ENCODE results near the gene MAP3K9. TPM values are rescaled to one million over a fixed set of nuclear protein-coding genes. Genes with fewer than 3 reads are reported as not detected.

The MAP3K9 gene
- polyA plus RNA-seq, 1 donor from 2014 or later = 10.4 TPM

DNA sequence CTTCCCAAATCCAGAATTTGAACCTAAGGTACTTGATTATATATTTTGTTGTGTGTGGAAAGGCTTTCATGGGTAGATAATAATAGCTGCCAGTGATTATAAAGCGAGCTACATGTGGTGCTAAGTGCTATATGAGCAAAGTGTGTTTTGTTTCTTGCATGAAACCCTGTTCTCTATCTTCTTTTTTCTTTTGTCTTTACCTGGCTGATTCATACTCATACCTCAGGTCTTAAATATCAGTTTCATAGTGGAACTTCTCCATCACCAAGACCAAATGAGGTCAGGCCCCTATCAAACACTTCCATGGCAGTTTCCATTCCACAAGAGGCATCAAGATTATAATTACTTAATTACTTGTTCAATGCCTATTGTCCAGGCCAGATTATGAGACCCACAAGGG lies 6.9 kb downstream of the MAP3K9 start:
- no peaks in the 10 kb centered on the region for H4K20me1 ChIP-seq (ENCODE audit: insufficient read depth)
- no peaks in the 10 kb centered on the region for H3F3A ChIP-seq (ENCODE audit: insufficient read depth, low read length, poor library complexity, severe bottlenecking)
- no peak overlapping the region for H2AFZ ChIP-seq (ENCODE audit: low read depth, low read length)
- peaks cover 60% of the 10 kb centered on the region for H3K79me2 ChIP-seq (replicated peaks; ENCODE audit: insufficient read depth, low read length)
- no peak overlapping the region for H3K4me2 ChIP-seq (ENCODE audit: low read length)
- no peak overlapping the region for H3K27ac ChIP-seq (ENCODE audit: low read length)
- no peaks in the 10 kb centered on the region for H3K27me3 ChIP-seq (ENCODE audit: insufficient read depth, low read depth, low read length)
- H3K36me3 ChIP-seq (ENCODE audit: insufficient read depth, low read length) = no peaks in the 10 kb centered on the region
- H3K4me3 ChIP-seq (ENCODE audit: low read length) = no peak overlapping the region
- H3K9me2 ChIP-seq (ENCODE audit: insufficient read depth, low read length) = no peaks in the 10 kb centered on the region
- no peak overlapping the region for H3K9ac ChIP-seq (ENCODE audit: low read length)
- TF ChIP-seq, protein P1, sequence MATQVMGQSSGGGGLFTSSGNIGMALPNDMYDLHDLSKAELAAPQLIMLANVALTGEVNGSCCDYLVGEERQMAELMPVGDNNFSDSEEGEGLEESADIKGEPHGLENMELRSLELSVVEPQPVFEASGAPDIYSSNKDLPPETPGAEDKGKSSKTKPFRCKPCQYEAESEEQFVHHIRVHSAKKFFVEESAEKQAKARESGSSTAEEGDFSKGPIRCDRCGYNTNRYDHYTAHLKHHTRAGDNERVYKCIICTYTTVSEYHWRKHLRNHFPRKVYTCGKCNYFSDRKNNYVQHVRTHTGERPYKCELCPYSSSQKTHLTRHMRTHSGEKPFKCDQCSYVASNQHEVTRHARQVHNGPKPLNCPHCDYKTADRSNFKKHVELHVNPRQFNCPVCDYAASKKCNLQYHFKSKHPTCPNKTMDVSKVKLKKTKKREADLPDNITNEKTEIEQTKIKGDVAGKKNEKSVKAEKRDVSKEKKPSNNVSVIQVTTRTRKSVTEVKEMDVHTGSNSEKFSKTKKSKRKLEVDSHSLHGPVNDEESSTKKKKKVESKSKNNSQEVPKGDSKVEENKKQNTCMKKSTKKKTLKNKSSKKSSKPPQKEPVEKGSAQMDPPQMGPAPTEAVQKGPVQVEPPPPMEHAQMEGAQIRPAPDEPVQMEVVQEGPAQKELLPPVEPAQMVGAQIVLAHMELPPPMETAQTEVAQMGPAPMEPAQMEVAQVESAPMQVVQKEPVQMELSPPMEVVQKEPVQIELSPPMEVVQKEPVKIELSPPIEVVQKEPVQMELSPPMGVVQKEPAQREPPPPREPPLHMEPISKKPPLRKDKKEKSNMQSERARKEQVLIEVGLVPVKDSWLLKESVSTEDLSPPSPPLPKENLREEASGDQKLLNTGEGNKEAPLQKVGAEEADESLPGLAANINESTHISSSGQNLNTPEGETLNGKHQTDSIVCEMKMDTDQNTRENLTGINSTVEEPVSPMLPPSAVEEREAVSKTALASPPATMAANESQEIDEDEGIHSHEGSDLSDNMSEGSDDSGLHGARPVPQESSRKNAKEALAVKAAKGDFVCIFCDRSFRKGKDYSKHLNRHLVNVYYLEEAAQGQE (IDR thresholded peaks at IDR 0.05; ENCODE audit: borderline replicate concordance) = no peak
- TF ChIP-seq MXI1 (conservative IDR thresholded peaks at IDR 0.05; ENCODE audit: poor library complexity, severe bottlenecking) = no peak
- TF ChIP-seq, protein P2, sequence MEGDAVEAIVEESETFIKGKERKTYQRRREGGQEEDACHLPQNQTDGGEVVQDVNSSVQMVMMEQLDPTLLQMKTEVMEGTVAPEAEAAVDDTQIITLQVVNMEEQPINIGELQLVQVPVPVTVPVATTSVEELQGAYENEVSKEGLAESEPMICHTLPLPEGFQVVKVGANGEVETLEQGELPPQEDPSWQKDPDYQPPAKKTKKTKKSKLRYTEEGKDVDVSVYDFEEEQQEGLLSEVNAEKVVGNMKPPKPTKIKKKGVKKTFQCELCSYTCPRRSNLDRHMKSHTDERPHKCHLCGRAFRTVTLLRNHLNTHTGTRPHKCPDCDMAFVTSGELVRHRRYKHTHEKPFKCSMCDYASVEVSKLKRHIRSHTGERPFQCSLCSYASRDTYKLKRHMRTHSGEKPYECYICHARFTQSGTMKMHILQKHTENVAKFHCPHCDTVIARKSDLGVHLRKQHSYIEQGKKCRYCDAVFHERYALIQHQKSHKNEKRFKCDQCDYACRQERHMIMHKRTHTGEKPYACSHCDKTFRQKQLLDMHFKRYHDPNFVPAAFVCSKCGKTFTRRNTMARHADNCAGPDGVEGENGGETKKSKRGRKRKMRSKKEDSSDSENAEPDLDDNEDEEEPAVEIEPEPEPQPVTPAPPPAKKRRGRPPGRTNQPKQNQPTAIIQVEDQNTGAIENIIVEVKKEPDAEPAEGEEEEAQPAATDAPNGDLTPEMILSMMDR (IDR thresholded peaks at IDR 0.05; ENCODE audit: poor library complexity, severe bottlenecking) = no peak
- TF ChIP-seq EZH2 (IDR thresholded peaks at IDR 0.05; ENCODE audit: borderline replicate concordance, insufficient read depth, low read length, poor library complexity, severe bottlenecking) = no peak
- TF ChIP-seq RAD21 (conservative IDR thresholded peaks at IDR 0.05) = no peak
- no peak for TF ChIP-seq SMC3 (conservative IDR thresholded peaks at IDR 0.05; ENCODE audit: poor library complexity)
- TF ChIP-seq TAF1 (IDR thresholded peaks at IDR 0.05; ENCODE audit: low read depth) = no peak
- no peak for TF ChIP-seq POLR2AphosphoS5 (IDR thresholded peaks at IDR 0.05)
- no peak for TF ChIP-seq EP300 (conservative IDR thresholded peaks at IDR 0.05; ENCODE audit: poor library complexity, severe bottlenecking)
- H3K9me3 ChIP-seq (ENCODE audit: low read length) = no peaks in the 10 kb centered on the region

DNA sequence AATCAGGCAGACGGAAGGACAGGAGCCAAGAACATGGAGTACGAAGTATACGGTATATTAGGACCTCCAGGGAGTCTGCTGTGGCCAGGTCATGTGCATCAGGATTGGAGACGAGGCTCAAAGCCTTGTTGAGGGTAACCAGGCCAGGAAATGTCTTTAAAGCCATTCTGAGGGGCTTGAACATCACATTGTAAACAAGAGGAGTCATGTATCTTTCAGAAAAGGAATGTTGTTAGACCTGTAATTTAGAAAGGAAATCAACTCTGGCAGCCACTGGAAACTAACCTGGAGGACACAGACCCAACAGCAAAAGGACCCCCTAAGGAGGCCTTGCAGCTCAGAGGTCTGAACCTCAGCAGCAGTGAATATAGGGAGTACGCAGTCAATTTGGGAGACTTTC lies 7.5 kb downstream of the MAP3K9 start:
- Histone ChIP-seq H3K9me2 (ENCODE audit: insufficient read depth, low read length) (no peaks in the 10 kb centered on the region), H3K27ac (ENCODE audit: low read length) (no peak overlapping the region), H3K27me3 (ENCODE audit: insufficient read depth, low read depth, low read length) (no peaks in the 10 kb centered on the region), H3K9me3 (ENCODE audit: low read length) (no peaks in the 10 kb centered on the region), H3K79me2 (replicated peaks; ENCODE audit: insufficient read depth, low read length) (peaks cover 57% of the 10 kb centered on the region), H2AFZ (ENCODE audit: low read depth, low read length) (no peak overlapping the region), H4K20me1 (ENCODE audit: insufficient read depth) (no peaks in the 10 kb centered on the region), H3K4me2 (ENCODE audit: low read length) (no peak overlapping the region), H3K9ac (ENCODE audit: low read length) (no peak overlapping the region), H3F3A (ENCODE audit: insufficient read depth, low read length, poor library complexity, severe bottlenecking) (no peaks in the 10 kb centered on the region), H3K36me3 (ENCODE audit: insufficient read depth, low read length) (no peaks in the 10 kb centered on the region), H3K4me3 (ENCODE audit: low read length) (no peak overlapping the region)
- TF ChIP-seq RAD21 (conservative IDR thresholded peaks at IDR 0.05) (no peak), SMC3 (conservative IDR thresholded peaks at IDR 0.05; ENCODE audit: poor library complexity) (no peak), TAF1 (IDR thresholded peaks at IDR 0.05; ENCODE audit: low read depth) (no peak)
- TF ChIP-seq, protein P1 (IDR thresholded peaks at IDR 0.05; ENCODE audit: borderline replicate concordance) = no peak
- TF ChIP-seq, protein P2 (IDR thresholded peaks at IDR 0.05; ENCODE audit: poor library complexity, severe bottlenecking) = no peak

Data from neural cell (in vitro differentiated cells).